ENCODE measurements around the gene TJP1.

DNA sequence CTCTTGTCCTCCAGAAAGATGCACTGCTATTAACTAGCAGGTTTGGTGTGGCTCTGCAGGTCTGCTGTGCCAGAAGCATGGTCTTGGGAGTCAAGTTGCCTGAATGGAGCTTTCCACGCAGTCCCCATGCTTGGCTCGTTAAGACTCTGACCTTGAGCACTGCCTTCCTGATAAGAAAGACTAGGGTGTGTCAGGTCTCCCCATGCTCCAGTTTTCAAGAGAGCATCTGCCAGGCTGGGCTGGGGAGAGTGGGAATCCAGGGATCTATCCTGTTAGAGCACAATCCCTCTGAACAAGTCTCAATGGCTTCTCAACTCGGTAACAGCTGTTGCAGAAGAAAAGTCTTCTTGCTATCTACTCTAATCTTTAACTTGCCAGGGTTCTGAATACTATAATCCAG is 98.2 kb downstream of the TJP1 start:
- TF ChIP-seq, protein P1, sequence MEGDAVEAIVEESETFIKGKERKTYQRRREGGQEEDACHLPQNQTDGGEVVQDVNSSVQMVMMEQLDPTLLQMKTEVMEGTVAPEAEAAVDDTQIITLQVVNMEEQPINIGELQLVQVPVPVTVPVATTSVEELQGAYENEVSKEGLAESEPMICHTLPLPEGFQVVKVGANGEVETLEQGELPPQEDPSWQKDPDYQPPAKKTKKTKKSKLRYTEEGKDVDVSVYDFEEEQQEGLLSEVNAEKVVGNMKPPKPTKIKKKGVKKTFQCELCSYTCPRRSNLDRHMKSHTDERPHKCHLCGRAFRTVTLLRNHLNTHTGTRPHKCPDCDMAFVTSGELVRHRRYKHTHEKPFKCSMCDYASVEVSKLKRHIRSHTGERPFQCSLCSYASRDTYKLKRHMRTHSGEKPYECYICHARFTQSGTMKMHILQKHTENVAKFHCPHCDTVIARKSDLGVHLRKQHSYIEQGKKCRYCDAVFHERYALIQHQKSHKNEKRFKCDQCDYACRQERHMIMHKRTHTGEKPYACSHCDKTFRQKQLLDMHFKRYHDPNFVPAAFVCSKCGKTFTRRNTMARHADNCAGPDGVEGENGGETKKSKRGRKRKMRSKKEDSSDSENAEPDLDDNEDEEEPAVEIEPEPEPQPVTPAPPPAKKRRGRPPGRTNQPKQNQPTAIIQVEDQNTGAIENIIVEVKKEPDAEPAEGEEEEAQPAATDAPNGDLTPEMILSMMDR (IDR thresholded peaks at IDR 0.05), result no peak
- no peak for TF ChIP-seq EZH2 (IDR thresholded peaks at IDR 0.05; ENCODE audit: borderline replicate concordance, insufficient read depth, low read depth, low read length, poor library complexity, severe bottlenecking)

All from B cell (primary cell).